HG02981 (cell line): ENCODE data around the gene SMIM41.

Source experiments
- ATAC-seq: cut with Tn5 transposase; IDR thresholded peaks from one replicate; pipeline ENCODE4 v1.9.1; 2021; ENCODE audit warnings: mild to moderate bottlenecking, moderate library complexity; ENCODE audit not compliant: unreplicated experiment

The SMIM41 gene

GRCh38 chr12:52145228-52146088, 66.0 kb downstream of the SMIM41 start:
- ATAC-seq: no peak

- no peak for ATAC-seq
Observed at GRCh38 chr12:52146089-52146821, 66.8 kb downstream of the SMIM41 start.

- no peak for ATAC-seq
Observed at GRCh38 chr12:52146822-52147366, 67.4 kb downstream of the SMIM41 start.

- no peak for ATAC-seq
Observed at GRCh38 chr12:52147367-52147963, 68.0 kb downstream of the SMIM41 start.

- no peak for ATAC-seq
Observed at GRCh38 chr12:52147964-52148463, 68.5 kb downstream of the SMIM41 start.

- no peak for ATAC-seq
Observed at GRCh38 chr12:52148464-52149181, 69.1 kb downstream of the SMIM41 start.

- no peak for ATAC-seq
Observed at GRCh38 chr12:52149182-52149641, 69.7 kb downstream of the SMIM41 start.

DNA sequence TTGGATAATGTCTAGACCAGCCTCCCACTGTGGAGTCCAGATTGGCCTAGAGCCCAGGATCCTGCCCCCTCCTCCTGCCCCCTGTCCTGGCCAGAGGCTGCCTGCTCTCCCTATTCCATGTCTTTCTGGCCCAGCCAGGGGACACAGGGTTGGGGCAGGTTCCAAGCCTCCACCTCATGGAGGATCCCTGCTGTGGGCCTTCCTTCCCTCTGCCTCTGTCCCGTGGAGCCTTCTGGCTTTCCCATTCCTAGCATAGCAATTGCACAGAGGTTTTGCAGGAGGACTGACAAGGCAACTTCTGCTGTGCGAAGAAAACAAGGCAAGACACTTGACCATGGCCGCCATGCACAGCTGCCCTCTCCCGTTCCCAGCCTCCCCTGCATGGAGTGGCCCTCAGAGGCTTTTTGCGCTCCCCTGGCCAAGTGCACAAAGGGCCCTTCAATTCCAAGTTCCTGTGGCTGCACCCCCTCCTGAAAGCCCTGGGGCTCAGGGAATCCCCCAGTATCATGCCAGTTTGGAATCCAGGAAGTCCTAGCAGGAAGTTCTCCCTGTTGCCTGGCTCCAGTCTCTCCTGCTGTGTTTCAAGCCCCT, 70.2 kb downstream of the SMIM41 start:
- no peak for ATAC-seq

- no peak for ATAC-seq
Observed at GRCh38 chr12:52151153-52151836, 71.8 kb downstream of the SMIM41 start.

GRCh38 chr12:52151837-52152783, 72.6 kb downstream of the SMIM41 start:
- peak; percentile 36 for ATAC-seq

GRCh38 chr12:52152905-52153317, 73.4 kb downstream of the SMIM41 start:
- ATAC-seq: no peak

DNA sequence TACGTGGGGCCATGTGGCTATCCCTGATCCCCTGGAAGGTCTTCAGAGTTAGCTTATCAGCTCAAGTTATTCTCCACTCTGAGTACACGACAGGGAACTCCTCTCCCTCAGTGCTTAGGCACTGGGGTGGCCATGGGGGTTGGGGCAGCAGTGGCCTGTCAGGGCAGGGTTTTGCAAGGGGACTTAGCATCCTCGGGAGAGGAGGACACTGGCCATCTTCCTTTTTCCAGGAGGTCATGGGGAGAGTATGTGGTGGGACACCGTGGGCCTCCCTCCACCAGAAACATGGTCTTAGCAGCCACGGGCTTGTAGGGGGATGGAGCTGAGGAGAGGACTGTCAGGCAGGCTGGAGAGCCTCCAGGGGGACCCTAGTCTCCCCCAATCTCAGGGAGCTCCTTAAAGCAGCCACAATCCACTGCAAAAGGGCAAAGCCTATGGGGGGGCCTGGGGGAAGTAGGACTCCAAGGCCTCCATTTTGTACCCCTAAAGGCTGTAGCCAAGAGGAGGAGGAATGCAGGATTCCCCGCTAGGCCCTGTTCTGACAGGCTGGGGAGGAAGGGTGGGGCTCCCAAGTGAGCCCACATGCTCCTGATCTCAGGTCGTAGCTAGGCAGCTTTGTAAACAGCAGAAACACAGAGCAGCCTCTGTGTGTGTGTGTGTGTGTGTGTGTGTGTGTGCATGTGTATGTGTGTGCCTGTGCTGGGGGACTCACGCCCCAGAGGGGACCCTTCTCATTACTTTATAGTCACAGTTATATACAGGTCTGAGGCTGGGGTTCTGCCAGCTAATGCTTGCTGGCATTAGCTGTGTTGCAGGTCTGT, 75.8 kb downstream of the SMIM41 start:
- no peak for ATAC-seq

DNA sequence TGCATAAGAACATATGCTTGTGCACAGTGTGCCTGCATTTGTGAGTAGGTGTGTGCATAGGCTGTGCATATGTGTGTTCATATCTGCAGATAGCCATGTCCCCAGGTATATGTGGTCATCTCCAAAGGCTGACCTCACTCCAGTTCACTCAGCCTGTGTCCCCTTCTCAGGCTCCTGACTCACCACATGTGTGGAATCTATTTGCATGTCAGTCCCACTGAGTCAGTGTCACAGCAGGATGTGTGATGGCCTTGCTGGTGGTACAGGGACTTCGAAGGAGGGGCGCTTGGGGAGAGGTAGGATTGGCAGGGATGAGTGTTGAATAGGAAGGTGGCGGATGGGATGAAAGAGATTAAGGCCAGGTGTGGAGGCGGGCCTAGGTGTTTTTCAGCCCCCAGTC, 76.8 kb downstream of the SMIM41 start:
- ATAC-seq: no peak

GRCh38 chr12:52156757-52157565, 77.5 kb downstream of the SMIM41 start:
- peak; percentile 48 for ATAC-seq

DNA sequence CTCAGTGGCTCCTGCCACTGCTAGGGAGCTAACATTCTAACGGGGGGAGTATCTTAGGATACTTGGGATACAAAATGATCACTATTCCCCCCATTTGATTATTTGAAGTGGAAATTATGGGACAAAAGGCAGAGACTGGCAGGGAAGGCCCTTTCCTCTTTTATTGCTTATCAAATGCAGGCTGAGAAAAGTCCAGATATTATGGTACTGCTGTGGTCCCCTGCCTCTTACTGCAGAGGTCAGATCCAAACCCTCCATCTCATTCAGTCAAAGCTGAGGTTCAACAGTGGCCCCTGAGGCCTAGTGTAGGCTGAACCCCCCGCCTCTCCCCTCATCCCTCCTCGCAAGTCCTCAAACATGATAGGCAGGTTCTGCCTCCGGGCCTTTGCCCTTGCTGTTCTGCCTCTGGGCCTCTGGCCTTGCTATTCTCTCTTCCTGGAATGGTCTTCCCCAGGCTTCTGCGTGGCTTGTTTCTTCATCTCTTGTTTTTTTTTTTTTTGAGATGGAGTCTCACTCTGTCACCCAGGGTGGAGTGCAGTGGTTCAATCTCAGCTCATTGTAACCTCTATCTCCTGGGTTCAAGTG, 78.2 kb downstream of the SMIM41 start:
- no peak for ATAC-seq
